SHP77 (cell line): ENCODE data around the gene STAT3.
"Not testable (repeated sequence)": the region's sequence is repeated elsewhere in the genome, so short reads cannot be mapped to it uniquely, and the experiment has no call there.

Experiments
- DNase-seq, 2 experiments: peaks; one replicate each; lab custom pipeline; 2025; lab: John Stamatoyannopoulos, UW

Gene STAT3

DNA sequence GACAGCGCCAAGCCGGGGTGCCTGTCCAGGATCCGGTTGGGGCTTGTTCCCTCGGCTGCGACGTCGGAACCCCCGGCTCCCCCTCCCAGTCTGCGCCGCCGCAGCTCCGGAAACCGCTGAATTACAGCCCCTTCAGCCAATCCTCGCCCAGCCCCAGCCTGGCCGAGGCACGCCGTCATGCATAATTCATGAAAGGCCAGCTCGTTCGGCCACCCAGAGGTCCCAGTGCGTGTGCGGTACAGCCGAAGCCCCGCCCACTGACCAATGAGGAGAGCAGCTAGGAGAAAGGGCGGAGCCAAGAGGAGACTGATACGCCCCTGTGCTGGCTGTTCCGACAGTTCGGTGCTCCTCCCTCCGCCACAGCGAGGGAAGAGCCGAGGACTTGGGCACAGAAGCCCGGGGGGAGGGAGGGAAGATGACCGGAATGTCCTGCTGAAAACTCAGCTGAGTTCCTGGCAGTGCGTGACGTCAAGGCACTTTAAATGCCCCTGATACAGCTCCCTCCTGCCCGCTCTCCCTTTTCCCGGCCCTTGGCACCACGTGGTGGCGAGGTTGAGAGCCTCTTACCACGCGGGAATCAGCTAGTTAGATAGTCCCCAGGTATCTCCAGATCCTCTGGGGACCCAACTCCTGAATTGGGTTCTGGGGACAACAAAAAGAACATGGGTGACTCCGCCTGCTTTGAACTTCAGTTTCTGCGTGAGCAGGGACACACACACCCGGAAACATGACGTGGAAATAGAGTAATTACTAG lies at the start of gene STAT3:
STAT3 (minus strand) TSS at position 62 of the 754 bp plus-strand sequence. CDS start 39,926 bp downstream, outside the sequence.
- DNase-seq, result peak; percentile 99 to 100

GRCh38 chr17:42436391-42436790 lies 48.1 kb upstream of the STAT3 start:
- DNase-seq, result no peak

DNA sequence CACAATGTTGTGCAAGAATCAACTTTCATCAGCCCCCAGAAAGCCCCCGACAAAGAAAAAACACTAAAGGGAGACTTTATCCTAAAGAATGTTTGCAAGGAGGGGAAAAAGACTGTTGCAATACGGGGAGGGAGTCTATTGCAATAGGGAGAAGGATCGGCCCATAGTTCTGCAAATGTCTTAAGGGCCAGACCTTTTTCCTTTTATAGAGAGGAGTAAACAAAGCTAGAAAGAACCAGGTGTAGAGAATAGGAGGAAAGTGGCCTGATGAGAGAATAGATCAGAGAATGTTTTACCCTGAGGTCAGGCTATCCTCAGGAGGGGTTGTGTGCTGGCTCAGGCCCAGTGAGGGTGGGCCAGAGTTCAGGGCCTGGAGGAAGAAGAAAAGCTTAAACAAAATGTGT lies 43.5 kb upstream of the STAT3 start:
- DNase-seq, result no peak

GRCh38 chr17:42429726-42430447 lies 41.6 kb upstream of the STAT3 start:
- no peak for DNase-seq

DNA sequence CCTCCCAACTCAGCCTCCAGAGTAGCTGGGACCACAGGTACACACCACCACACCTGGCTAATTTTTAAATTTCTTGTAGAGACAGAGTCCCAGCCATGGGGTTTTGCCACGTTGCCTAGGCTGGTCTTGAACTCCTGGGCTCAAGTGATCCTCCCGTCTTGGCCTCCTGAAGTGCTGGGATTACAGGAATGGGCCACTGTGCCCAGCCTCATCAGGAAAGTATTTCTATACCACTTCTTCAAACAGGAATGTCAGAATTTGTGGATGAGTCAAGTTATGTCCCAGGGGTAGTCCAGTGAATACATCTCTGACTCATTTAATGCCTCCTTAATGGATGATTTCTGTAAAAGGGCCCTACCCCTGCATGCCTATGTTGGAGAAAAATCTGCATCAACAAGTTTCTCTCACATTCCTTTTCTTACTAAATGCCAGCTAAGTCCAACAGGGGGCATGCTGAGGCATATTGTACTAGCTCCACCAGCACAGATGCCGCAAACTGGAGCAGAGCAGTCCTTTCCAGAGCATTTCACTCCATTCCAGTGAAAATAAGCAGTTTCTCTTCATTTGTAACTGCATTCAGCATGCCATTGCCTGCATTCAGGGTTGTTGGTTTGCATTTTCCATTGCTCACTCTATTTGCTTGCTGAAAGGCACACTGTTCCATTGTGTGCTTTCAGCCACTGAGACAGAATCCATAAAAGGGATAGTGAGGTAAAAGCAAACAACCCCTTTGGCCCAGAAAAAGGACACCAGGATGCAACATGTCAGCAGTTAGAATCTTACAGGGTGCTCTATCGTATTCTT lies 40.1 kb upstream of the STAT3 start:
- DNase-seq, result peak; percentile 24 to 50

DNA sequence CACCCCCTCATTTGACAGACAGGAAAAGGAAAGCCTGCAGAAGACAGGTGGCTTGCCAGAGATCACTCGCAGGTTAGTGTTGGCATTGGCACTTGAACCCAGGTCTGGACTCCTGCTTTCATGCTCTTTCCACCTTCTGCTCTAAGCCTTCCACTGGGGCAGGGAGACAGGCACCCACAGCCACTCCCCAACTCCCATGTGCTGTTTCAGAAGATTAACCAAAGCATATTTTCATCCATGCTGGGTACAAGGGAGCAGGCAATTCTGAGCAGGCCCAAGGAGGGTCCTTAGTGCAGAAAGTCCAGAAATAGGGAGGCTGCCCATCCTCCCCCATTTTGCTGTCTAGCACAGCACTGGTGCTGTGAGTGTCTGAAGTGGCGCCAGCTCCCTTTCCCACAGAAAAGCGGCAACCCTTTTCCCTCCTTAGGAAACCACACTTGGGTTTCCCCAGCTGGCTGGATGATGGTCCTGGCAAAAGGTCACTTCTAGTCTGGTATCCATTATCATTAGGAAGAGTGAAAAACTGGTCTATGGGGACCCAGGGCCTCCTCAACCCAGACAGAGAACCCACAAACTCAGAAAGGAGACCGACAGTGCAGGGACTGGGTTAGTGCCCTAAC lies 36.9 kb upstream of the STAT3 start:
- no peak for DNase-seq

GRCh38 chr17:42423766-42424165 lies 35.5 kb upstream of the STAT3 start:
- DNase-seq, result no peak

GRCh38 chr17:42422958-42423712 lies 34.9 kb upstream of the STAT3 start, which contains the start of gene CAVIN1:
CAVIN1 (minus strand) TSS chr17:42423256; CDS start chr17:42423097, 159 bp downstream.
- no peak for DNase-seq

GRCh38 chr17:42422412-42422957 lies 34.2 kb upstream of the STAT3 start:
- no peak for DNase-seq

DNA sequence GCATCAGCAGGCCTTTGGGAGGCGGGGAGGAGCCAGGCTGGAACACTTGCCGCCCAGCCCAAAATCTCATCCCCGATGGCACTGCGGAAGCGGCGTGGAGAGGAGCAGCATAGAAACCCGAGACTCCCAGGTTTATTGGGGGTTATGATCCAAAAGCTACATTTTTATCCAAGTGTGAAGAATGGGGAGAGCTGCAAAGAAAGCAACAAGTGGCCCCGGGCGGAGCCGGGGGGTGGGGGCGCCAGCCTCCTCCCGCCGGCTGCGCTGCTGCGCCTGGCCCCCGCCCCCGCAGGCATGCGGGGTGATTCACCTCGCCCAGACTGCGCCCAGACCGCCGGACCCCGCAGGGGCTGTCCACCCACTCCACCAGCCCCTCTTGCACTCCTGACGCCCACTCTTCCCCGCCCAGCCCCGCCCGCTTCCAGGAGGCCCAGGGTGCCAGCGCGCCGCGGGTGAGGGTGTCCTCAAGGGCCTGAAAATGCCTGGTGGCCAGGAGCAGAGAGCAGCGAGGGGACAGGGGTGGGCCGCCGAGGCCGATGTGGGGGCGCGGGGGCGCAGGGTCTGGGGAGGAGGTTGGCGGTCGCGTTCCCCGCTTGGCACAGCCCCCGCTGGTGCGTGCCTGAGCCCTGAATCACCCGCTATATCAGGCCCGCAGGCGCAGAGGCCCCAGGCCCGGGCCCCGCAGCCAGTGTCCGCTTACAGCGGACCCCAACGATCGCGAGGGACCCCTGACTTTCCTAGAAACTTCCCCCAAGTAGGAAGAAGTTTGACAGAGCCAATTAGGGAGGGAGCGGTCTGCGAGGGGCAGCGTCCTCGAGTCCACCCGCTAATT lies 33.5 kb upstream of the STAT3 start:
- no peak for DNase-seq

- DNase-seq, result no peak
Observed at GRCh38 chr17:42421136-42421506, 32.9 kb upstream of the STAT3 start.

DNA sequence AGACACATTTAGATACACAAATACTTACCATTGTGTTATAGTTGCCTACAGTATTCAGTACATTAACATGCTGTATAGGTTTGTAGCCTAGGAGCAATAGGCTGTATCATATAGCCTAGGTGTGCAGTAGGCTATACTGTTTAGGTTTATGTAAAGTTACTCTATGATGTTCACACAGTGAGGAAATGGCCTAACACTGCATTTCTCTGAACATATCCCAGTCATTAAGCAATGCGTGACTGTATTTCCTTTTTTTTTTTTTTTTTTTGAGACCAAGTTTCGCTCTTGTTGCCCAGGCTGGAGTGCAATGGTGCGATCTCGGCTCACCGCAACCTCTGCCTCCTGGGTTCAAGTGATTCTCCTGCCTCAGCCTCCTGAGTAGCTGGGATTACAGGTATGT lies 29.7 kb upstream of the STAT3 start:
- DNase-seq, result not testable (repeated sequence)

- DNase-seq, result no peak
Observed at GRCh38 chr17:42414704-42415409, 26.6 kb upstream of the STAT3 start.

- no peak for DNase-seq
Observed at GRCh38 chr17:42413464-42414040, 25.3 kb upstream of the STAT3 start.

DNA sequence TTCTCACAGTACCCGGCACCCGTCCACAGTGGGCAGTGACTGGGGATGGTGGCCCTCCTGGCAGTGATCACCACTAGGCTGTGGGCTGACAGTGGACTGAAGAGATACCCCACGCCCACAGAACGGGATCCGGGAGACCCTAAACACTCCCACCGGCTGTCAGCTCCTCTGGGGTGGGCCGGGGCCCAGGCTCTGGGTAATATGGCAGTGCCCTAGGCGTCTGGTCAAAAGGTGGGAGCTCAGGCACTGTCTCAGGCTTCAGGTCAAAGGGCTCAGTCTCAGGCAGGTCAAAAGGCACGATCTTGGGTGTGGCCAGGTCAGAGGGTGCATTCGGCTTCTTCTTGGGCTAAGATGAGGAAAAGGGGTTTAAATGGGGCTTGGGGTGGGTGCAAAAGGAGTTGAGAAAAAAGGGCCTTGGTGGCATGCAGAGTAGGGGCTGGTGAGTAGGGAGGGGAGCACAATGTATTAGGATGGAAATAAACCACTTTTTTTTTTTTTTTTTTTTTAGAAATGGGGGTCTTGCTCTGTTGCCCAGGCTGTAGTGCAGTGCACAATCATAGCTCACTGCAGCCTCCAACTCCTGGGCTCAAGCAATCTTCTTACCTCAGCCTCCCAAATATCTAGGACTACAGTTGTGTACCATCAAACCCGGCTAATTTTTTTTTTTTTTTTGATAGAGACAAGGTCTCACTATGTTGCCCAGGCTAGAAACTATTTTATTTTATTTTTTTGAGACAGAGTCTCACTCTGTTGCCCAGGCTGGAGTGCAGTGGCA lies 23.9 kb upstream of the STAT3 start:
- DNase-seq, result no peak

- no peak for DNase-seq
Observed at GRCh38 chr17:42411361-42411760, 23.1 kb upstream of the STAT3 start.

GRCh38 chr17:42410319-42410685 lies 22.1 kb upstream of the STAT3 start:
- no peak for DNase-seq
